Loucy (cell line): ENCODE data around the gene RBBP5.

Source experiments
- CTCF ChIP-seq: fragments of 200-600 bp; sonication (generic); conservative IDR thresholded peaks from 2 replicates; pipeline ENCODE4 v1.5.1; 2014; ENCODE audit warnings: mild to moderate bottlenecking, antibody characterized with exemption, low read length
- EZH2phosphoT487 ChIP-seq: fragments of 200-600 bp; IDR thresholded peaks from 2 replicates; pipeline ENCODE4 v1.6.1; 2018; ENCODE audit warnings: antibody characterized with exemption, mild to moderate bottlenecking, moderate library complexity, borderline replicate concordance

- TF ChIP-seq CTCF (no peak), EZH2phosphoT487 (no peak)
Observed at GRCh38 chr1:205069371-205070125, 52.2 kb downstream of the RBBP5 start.
